Vagina (tissue), 1 donor: ENCODE results near the gene ACVRL1. TPM values are rescaled to one million over a fixed set of nuclear protein-coding genes. Genes with fewer than 3 reads are reported as not detected.

Source experiments
- total RNA-seq: library from RNA; depleted of rRNA; stranded (reverse); fragments of >200 nt; gene quantifications from one replicate; pipeline ENCODE4 v1.2.3, GENCODE V29; 2016

ACVRL1 gene
- total RNA-seq, 1 donor from 2014 or later = 115 TPM

Other genes starting within 250 kb of the ACVRL1 start
- gene FIGNL2, start 58.8 kb upstream of the ACVRL1 start, total RNA-seq = not detected
- not detected for gene ANKRD33, start 19.4 kb upstream of the ACVRL1 start, total RNA-seq
- gene ACVR1B, start 44.2 kb downstream of the ACVRL1 start, total RNA-seq = 23.6 TPM
- 47.1 TPM for gene TAMALIN, start 99.4 kb downstream of the ACVRL1 start, total RNA-seq
- gene NR4A1, start 143.9 kb downstream of the ACVRL1 start, total RNA-seq = 465 TPM
- gene ATG101, start 162.5 kb downstream of the ACVRL1 start, total RNA-seq = 27.7 TPM
- gene SMIM41, start 172.2 kb downstream of the ACVRL1 start, total RNA-seq = 1.5 TPM